Measurements from ENCODE around the gene IGSF21.
"Not testable (repeated sequence)": the region's sequence is repeated elsewhere in the genome, so short reads cannot be mapped to it uniquely, and the experiment has no call there.

IGSF21 gene

GRCh38 chr1:18144062-18144461 is 36.5 kb downstream of the IGSF21 start:
- in situ Hi-C loops (cut with HindIII; ENCODE audit: low sequenced_read_pairs): no loop called here

GRCh38 chr1:18144916-18145647 is 37.5 kb downstream of the IGSF21 start:
- in situ Hi-C loops (cut with HindIII; ENCODE audit: low sequenced_read_pairs): no loop called here

GRCh38 chr1:18145851-18146618 is 38.4 kb downstream of the IGSF21 start:
- in situ Hi-C loops (cut with HindIII; ENCODE audit: low sequenced_read_pairs): no loop called here

GRCh38 chr1:18146886-18147285 is 39.3 kb downstream of the IGSF21 start:
- in situ Hi-C loops (cut with HindIII; ENCODE audit: low sequenced_read_pairs): no loop called here

GRCh38 chr1:18147672-18148071 is 40.1 kb downstream of the IGSF21 start:
- in situ Hi-C loops (cut with HindIII; ENCODE audit: low sequenced_read_pairs): no loop called here

GRCh38 chr1:18148461-18148860 is 40.9 kb downstream of the IGSF21 start:
- in situ Hi-C loops (cut with HindIII; ENCODE audit: low sequenced_read_pairs): no loop called here

GRCh38 chr1:18149027-18149641 is 41.5 kb downstream of the IGSF21 start:
- in situ Hi-C loops (cut with HindIII; ENCODE audit: low sequenced_read_pairs): no loop called here

GRCh38 chr1:18151436-18152122 is 44.0 kb downstream of the IGSF21 start:
- in situ Hi-C loops (cut with HindIII; ENCODE audit: low sequenced_read_pairs): no loop called here

GRCh38 chr1:18154430-18155194 is 47.0 kb downstream of the IGSF21 start:
- in situ Hi-C loops (cut with HindIII; ENCODE audit: low sequenced_read_pairs): no loop called here

GRCh38 chr1:18155881-18156385 is 48.3 kb downstream of the IGSF21 start:
- in situ Hi-C loops (cut with HindIII; ENCODE audit: low sequenced_read_pairs): no loop called here

- in situ Hi-C loops (cut with HindIII; ENCODE audit: low sequenced_read_pairs): no loop called here
These were observed 49.8 kb downstream of the IGSF21 start for GRCh38 chr1:18157352-18157751.

- in situ Hi-C loops (cut with HindIII; ENCODE audit: low sequenced_read_pairs): no loop called here
These were observed 50.4 kb downstream of the IGSF21 start for GRCh38 chr1:18157968-18158367.

GRCh38 chr1:18158714-18159113 is 51.1 kb downstream of the IGSF21 start:
- in situ Hi-C loops (cut with HindIII; ENCODE audit: low sequenced_read_pairs): no loop called here

- in situ Hi-C loops (cut with HindIII; ENCODE audit: low sequenced_read_pairs): no loop called here
These were observed 52.8 kb downstream of the IGSF21 start for GRCh38 chr1:18160290-18160942.

GRCh38 chr1:18161690-18162089 is 54.1 kb downstream of the IGSF21 start:
- in situ Hi-C loops (cut with HindIII; ENCODE audit: low sequenced_read_pairs): no loop called here

- in situ Hi-C loops (cut with HindIII; ENCODE audit: low sequenced_read_pairs): not testable (repeated sequence)
These were observed 58.0 kb downstream of the IGSF21 start for GRCh38 chr1:18165640-18166039.

- in situ Hi-C loops (cut with HindIII; ENCODE audit: low sequenced_read_pairs): no loop called here
These were observed 58.7 kb downstream of the IGSF21 start for GRCh38 chr1:18166341-18166740.

- in situ Hi-C loops (cut with HindIII; ENCODE audit: low sequenced_read_pairs): no loop called here
These were observed 59.3 kb downstream of the IGSF21 start for GRCh38 chr1:18166929-18167328.

- in situ Hi-C loops (cut with HindIII; ENCODE audit: low sequenced_read_pairs): no loop called here
These were observed 62.8 kb downstream of the IGSF21 start for GRCh38 chr1:18170444-18170843.

- in situ Hi-C loops (cut with HindIII; ENCODE audit: low sequenced_read_pairs): no loop called here
These were observed 66.4 kb downstream of the IGSF21 start for GRCh38 chr1:18174037-18174436.

Measured in DLD1 (cell line).